Smooth muscle cell (in vitro differentiated cells): ENCODE results near the gene UBE2D1. TPM values are rescaled to one million over a fixed set of nuclear protein-coding genes. Genes with fewer than 3 reads are reported as not detected.

ENCODE experiments used
- DNase-seq: peaks from one replicate; lab custom pipeline; 2025; ENCODE audit not compliant: unreplicated experiment; lab: John Stamatoyannopoulos, UW
- H2AFZ ChIP-seq: fragments of 200-600 bp; sonication (generic); 2 replicates; pipeline ENCODE4 v1.6.0; 2016; ENCODE audit warnings: antibody characterized with exemption, low read depth, mild to moderate bottlenecking
- H3F3A ChIP-seq: fragments of 200-600 bp; sonication (generic); 2 replicates; pipeline ENCODE4 v1.6.0; 2017; ENCODE audit warnings: antibody characterized with exemption, low read depth
- H3K27ac ChIP-seq: fragments of 200-600 bp; sonication (generic); 2 replicates; pipeline ENCODE4 v1.5.1; 2016; ENCODE audit warnings: low read depth, mild to moderate bottlenecking
- H3K27me3 ChIP-seq: fragments of 200-600 bp; sonication (generic); 2 replicates; pipeline ENCODE4 v1.6.1; 2016; ENCODE audit warnings: low read depth, mild to moderate bottlenecking
- H3K36me3 ChIP-seq: fragments of 200-600 bp; sonication (generic); 2 replicates; pipeline ENCODE4 v1.5.1; 2016; ENCODE audit warnings: low read depth
- H3K4me1 ChIP-seq: fragments of 200-600 bp; sonication (generic); 2 replicates; pipeline ENCODE4 v1.5.1; 2016; ENCODE audit warnings: low read depth
- H3K4me2 ChIP-seq: fragments of 200-600 bp; sonication (generic); 2 replicates; pipeline ENCODE4 v1.6.0; 2016; ENCODE audit warnings: mild to moderate bottlenecking
- H3K4me3 ChIP-seq: fragments of 200-600 bp; sonication (generic); 2 replicates; pipeline ENCODE4 v1.5.1; 2016; ENCODE audit warnings: mild to moderate bottlenecking
- H3K79me2 ChIP-seq: fragments of 200-600 bp; sonication (generic); 2 replicates; pipeline ENCODE4 v1.6.0; 2016; ENCODE audit warnings: low read depth, mild to moderate bottlenecking
- H3K9ac ChIP-seq: fragments of 200-600 bp; sonication (generic); 2 replicates; pipeline ENCODE4 v1.6.0; 2016; ENCODE audit warnings: low read depth
- H3K9me3 ChIP-seq: fragments of 200-600 bp; sonication (generic); replicated peaks from 2 replicates; pipeline ENCODE4 v1.5.1; 2016; ENCODE audit warnings: low read depth
- H4K20me1 ChIP-seq: fragments of 200-600 bp; sonication (generic); 2 replicates; pipeline ENCODE4 v1.6.0; 2016; ENCODE audit warnings: low read depth
- CTCF ChIP-seq: fragments of 200-600 bp; sonication (generic); IDR thresholded peaks from 2 replicates; pipeline ENCODE4 v1.5.1; 2017; ENCODE audit warnings: borderline replicate concordance, mild to moderate bottlenecking, antibody characterized with exemption; ENCODE audit not compliant: insufficient read depth, poor library complexity, severe bottlenecking
- WGBS: methylation state at CpG from one replicate; pipeline ENCODE4 v1.1.7; 2016; ENCODE audit warnings: low lambda C conversion rate; 5-methylcytosine and 5-hydroxymethylcytosine counted together
- polyA plus RNA-seq: library from polyadenylated mRNA; unstranded; fragments of >200 nt; fragmentation: Nextera tagmentation; extraction: Ambion mirVana; gene quantifications from 2 replicates; pipeline ENCODE4 v1.2.1, GENCODE V29; 2016
- total RNA-seq: library from RNA; depleted of rRNA; stranded (reverse); fragments of >200 nt; gene quantifications from 2 replicates; pipeline ENCODE4 v1.2.3, GENCODE V29; 2014

Gene UBE2D1
- total and polyA plus RNA-seq, 2 experiments from 2014 or later: 19.0 to 24.5 TPM

- H3K27me3 ChIP-seq: peaks cover 10% of the 10 kb centered on the region
- H4K20me1 ChIP-seq: no peaks in the 10 kb centered on the region
- no peak for DNase-seq
- no peak overlapping the region for H3K9ac ChIP-seq
- no peak for TF ChIP-seq CTCF
- H3K36me3 ChIP-seq: no peaks in the 10 kb centered on the region
- H3K4me2 ChIP-seq: no peak overlapping the region
- no peak overlapping the region for H2AFZ ChIP-seq
- H3K9me3 ChIP-seq: no peaks in the 10 kb centered on the region
- no peak overlapping the region for H3K27ac ChIP-seq
- H3K4me1 ChIP-seq: no peaks in the 10 kb centered on the region
- H3K79me2 ChIP-seq: no peaks in the 10 kb centered on the region
- H3F3A ChIP-seq: no peaks in the 10 kb centered on the region
- no peak overlapping the region for H3K4me3 ChIP-seq
Measured at GRCh38 chr10:58300676-58301075, 34.1 kb upstream of the UBE2D1 start.

DNA sequence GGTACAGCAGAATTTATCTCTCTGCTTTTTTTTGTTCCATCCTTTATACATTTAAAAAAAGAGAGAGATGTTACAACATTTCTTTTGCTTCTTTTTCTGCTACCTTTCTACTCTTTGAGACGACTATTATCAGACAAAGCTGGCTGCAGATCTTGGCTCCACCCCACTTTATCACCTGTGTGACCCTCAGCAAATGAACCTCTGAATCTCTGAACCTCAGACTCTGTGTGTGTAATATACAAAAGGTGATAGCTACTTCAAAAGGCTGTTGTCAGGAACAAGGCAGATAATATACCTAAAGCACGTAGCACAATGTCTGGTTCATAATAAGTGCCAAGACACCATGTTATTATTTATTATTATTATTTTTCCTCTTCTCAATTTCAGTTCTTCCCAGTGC, 32.6 kb upstream of the UBE2D1 start:
- Histone ChIP-seq H3K4me2 (no peak overlapping the region), H3K4me3 (no peak overlapping the region), H3K9me3 (no peaks in the 10 kb centered on the region), H3K27ac (no peak overlapping the region), H4K20me1 (no peaks in the 10 kb centered on the region), H3K36me3 (no peaks in the 10 kb centered on the region), H3K27me3 (peaks cover 16% of the 10 kb centered on the region), H3K79me2 (no peaks in the 10 kb centered on the region), H3K9ac (no peak overlapping the region), H3F3A (no peaks in the 10 kb centered on the region), H3K4me1 (no peaks in the 10 kb centered on the region), H2AFZ (no peak overlapping the region)
- no peak for DNase-seq
- no peak for TF ChIP-seq CTCF
- 78% methylated on average over 2 of the region's 2 CpGs for WGBS

GRCh38 chr10:58304099-58304633, 30.6 kb upstream of the UBE2D1 start:
- no peak for TF ChIP-seq CTCF

GRCh38 chr10:58305821-58306220, 29.0 kb upstream of the UBE2D1 start:
- Histone ChIP-seq H3K27ac (no peak overlapping the region), H3F3A (no peaks in the 10 kb centered on the region), H3K4me3 (no peak overlapping the region), H3K9me3 (no peaks in the 10 kb centered on the region), H3K79me2 (no peaks in the 10 kb centered on the region), H3K36me3 (no peaks in the 10 kb centered on the region), H3K27me3 (peaks cover 16% of the 10 kb centered on the region), H2AFZ (no peak overlapping the region), H4K20me1 (no peaks in the 10 kb centered on the region), H3K4me2 (no peak overlapping the region), H3K9ac (no peak overlapping the region), H3K4me1 (no peaks in the 10 kb centered on the region)
- DNase-seq: no peak
- WGBS: 75% methylated on average over 4 of the region's 4 CpGs
- no peak for TF ChIP-seq CTCF

More at GRCh38 chr10:58304099-58304633, 30.6 kb upstream of the UBE2D1 start:
- no peak overlapping the region for H3K4me2 ChIP-seq
- no peaks in the 10 kb centered on the region for H3K9me3 ChIP-seq
- H3K79me2 ChIP-seq: no peaks in the 10 kb centered on the region
- H3K36me3 ChIP-seq: no peaks in the 10 kb centered on the region
- DNase-seq: no peak
- peaks cover 16% of the 10 kb centered on the region for H3K27me3 ChIP-seq
- no peak overlapping the region for H3K4me3 ChIP-seq
- no peaks in the 10 kb centered on the region for H3K4me1 ChIP-seq
- no peak overlapping the region for H3K9ac ChIP-seq
- no peak overlapping the region for H3K27ac ChIP-seq
- H3F3A ChIP-seq: no peaks in the 10 kb centered on the region
- no peak overlapping the region for H2AFZ ChIP-seq
- 81% methylated on average over 3 of the region's 3 CpGs for WGBS
- no peaks in the 10 kb centered on the region for H4K20me1 ChIP-seq
